OCI-LY1 (cell line): Measurements from ENCODE around the gene DNAH7.

ENCODE experiments used
- EZH2 ChIP-seq: fragments of 200-600 bp; sonication (generic), shearing (Covaris generic); IDR thresholded peaks from 2 replicates; pipeline ENCODE4 v1.8.0; 2017; ENCODE audit warnings: borderline replicate concordance, mixed run types, mild to moderate bottlenecking, antibody characterized with exemption, low read length, moderate library complexity, mixed read lengths
- TF ChIP-seq, protein P1 (sequence below): fragments of 200-600 bp; sonication (generic), shearing (Covaris generic); IDR thresholded peaks from 2 replicates; pipeline ENCODE4 v1.5.1; 2017; ENCODE audit warnings: mild to moderate bottlenecking, antibody characterized with exemption, low read length, moderate library complexity, mixed read lengths

DNA sequence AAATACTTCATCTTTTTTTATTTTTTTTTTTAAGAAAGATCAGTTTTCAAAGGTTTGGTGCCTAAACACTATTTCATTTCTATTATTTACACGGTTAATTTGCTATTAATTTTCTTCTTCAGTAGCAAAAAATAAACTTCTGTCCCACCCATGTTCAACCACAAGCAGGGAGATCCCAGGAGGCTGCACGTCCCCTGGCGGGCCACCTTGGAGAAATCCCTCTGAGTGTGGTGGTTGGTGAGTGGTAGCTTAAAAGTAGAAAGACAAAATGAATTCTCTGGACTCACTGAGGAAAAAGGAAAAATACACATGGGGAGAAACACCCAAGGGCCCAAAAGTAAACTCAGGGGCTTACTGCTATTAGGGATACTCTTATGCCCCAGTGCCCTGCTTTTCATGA is 143.5 kb downstream of the DNAH7 start:
- TF ChIP-seq, protein P1, sequence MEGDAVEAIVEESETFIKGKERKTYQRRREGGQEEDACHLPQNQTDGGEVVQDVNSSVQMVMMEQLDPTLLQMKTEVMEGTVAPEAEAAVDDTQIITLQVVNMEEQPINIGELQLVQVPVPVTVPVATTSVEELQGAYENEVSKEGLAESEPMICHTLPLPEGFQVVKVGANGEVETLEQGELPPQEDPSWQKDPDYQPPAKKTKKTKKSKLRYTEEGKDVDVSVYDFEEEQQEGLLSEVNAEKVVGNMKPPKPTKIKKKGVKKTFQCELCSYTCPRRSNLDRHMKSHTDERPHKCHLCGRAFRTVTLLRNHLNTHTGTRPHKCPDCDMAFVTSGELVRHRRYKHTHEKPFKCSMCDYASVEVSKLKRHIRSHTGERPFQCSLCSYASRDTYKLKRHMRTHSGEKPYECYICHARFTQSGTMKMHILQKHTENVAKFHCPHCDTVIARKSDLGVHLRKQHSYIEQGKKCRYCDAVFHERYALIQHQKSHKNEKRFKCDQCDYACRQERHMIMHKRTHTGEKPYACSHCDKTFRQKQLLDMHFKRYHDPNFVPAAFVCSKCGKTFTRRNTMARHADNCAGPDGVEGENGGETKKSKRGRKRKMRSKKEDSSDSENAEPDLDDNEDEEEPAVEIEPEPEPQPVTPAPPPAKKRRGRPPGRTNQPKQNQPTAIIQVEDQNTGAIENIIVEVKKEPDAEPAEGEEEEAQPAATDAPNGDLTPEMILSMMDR, result no peak
- TF ChIP-seq EZH2, result no peak
